Stimulated activated CD4-positive, alpha-beta T cell treated with anti-CD3 and anti-CD28 coated beads, Interleukin-1b, Interleukin-23, amount 100 ng/mL, for 1 hour (primary cell): Measurements from ENCODE around the gene TAL1.

Source experiments
- DNase-seq, 2 donors: peaks; one replicate each; pipeline ENCODE4 v3.0.0-alpha.2; 2020; ENCODE audit warnings: low read depth in 2 of 2

The TAL1 gene

DNA sequence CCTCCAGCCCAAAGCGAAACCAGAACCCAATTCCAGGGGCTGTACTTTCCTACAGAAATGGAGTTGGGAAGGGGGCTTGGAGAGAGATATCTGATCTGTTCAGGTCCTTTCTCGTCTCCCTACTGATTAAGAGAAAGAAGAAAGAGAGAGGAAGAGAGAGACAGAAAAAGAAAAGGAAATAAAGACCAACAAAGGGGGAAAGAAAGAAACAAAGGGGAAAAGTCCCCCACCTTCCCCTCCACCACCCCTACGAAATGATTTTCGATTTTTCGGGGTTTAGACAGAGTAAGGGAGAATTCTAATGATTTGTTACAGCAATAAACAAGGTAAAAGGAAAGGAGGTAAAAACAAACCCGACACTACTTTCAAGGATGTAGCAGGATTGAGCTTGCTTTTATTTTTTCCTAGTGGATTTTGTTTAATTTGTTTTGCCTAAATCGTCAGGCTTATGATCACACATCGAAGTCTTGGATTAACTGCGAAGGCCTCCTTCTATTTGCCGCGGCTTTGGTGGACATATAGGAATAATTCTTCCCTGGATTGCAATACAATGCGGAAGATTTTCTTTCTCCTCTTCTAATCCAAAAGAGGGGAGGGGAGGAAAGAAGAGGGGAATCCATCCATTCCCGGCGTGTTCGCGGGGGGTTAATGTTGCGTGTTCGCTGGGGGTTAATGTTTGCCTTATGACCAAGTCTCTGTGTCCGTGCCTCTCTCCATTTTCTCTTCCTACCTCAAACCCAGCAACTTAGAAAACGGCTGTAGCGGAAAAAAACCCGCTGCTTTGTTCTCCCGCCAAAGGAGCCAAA is 1.9 kb downstream of the TAL1 start:
- DNase-seq, result no peak

GRCh38 chr1:47229031-47229885 is 2.8 kb downstream of the TAL1 start:
- no peak for DNase-seq

- DNase-seq, result no peak
Measured at GRCh38 chr1:47228644-47229030, 3.4 kb downstream of the TAL1 start.

DNA sequence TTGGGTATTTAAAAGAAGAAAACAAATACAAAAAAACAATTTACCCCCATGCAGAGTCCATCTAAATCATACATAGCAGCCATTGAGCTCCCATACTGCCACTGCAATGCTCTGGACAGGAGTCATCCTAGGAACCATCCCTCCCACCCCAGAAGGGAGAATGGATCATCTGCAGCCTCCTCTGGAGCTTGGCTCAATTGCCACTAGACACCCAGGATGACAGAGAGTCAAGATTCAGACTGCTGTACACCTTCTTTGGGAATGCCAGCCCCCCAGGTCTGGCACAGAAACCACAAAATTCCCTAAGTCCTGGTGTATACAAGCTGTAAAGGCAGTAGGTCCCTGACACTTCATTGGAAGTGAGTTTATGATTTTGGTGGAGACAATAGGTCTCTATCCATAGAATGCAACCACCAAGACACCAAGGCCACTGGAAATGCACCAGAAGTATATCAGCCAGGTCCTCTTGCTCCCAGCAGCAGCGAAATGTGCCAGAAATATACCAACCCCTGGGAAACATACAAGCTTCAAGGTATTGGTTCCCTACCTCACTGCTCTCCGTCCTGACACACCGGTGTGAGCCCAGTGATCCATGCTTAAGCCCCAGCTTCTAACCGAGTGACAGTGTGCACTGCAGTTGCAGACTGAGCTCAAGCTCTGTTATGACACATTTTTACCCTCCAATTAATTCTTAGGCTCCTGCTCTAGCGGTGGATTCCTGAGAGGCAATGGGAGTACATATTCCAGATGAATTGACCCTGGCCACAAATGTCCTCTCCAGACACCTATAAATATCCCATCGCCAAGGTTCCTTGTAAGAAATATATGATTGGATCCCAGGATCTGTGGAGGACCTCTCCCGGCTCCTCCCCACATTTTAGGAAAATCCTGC is 4.4 kb downstream of the TAL1 start:
- DNase-seq, result no peak

DNA sequence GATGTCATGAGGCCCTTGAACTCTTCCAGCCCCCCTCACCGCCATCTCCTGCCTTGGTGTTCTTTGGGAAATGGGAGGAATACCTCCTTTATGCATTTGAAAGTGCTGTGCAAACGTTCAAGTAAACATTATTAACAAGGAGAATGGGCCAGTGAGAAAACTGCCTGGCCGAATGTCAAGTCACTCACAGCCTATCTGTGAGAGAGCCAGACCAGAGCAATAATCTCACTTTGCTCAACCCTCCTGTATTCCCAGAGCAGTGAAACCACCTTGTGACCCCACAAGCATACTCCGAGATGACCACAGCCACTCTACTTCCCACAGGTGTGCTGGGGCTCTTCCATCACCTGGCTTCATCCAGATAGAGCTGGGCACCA is 5.2 kb downstream of the TAL1 start:
- DNase-seq, result no peak

GRCh38 chr1:47226121-47226838 is 5.7 kb downstream of the TAL1 start:
- no peak for DNase-seq

GRCh38 chr1:47225430-47226100 is 6.5 kb downstream of the TAL1 start:
- no peak for DNase-seq

GRCh38 chr1:47224676-47225399 is 7.2 kb downstream of the TAL1 start:
- no peak for DNase-seq

GRCh38 chr1:47223921-47224675 is 7.9 kb downstream of the TAL1 start:
- no peak for DNase-seq

- DNase-seq, result no peak
Measured at GRCh38 chr1:47223174-47223920, 8.7 kb downstream of the TAL1 start.

DNA sequence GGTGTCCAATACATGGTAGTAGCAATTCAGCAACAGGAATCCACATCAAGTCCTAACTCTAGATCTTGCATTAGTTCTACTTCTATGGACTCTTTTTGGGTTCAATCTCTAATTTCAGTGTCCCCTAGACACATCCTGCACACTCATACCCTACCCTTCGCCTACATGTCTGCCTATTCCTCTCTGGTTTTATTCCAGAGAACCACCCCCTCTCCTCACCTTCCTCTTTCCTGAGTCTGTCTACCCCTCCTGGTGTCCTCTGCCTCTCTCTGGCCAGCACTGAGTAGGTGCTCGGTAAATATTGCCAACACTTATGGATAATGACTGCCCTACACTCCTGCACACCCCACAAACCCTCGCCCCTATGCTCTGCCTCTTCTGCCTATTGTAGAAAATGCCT is 9.5 kb downstream of the TAL1 start:
- DNase-seq, result no peak

DNA sequence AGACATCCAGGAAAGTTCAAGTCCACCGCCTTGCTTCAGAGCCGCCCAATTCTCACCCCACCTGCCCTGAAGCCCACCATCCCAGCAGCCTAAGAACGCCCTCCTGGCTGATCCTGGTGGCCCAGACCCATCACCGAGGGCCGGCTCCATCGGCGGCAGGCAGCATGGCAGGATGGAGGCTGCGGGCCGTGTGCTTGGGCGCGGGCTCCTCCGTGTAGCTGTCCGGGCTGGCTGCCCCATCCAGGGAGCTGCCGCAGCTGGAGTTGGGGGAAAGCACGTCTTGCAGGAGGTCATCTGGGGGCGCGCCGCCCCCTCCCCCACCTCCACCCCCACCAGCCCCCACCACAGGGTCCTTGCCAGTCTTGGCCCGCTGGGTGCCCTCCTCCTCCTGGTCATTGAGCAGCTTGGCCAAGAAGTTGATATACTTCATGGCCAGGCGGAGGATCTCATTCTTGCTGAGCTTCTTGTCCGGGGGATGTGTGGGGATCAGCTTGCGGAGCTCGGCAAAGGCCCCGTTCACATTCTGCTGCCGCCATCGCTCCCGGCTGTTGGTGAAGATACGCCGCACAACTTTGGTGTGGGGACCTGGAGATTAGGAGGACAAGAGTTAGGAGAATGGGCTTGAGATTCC is 12.3 kb downstream of the TAL1 start:
- no peak for DNase-seq

GRCh38 chr1:47219001-47219400 is 13.0 kb downstream of the TAL1 start:
- DNase-seq, result no peak

DNA sequence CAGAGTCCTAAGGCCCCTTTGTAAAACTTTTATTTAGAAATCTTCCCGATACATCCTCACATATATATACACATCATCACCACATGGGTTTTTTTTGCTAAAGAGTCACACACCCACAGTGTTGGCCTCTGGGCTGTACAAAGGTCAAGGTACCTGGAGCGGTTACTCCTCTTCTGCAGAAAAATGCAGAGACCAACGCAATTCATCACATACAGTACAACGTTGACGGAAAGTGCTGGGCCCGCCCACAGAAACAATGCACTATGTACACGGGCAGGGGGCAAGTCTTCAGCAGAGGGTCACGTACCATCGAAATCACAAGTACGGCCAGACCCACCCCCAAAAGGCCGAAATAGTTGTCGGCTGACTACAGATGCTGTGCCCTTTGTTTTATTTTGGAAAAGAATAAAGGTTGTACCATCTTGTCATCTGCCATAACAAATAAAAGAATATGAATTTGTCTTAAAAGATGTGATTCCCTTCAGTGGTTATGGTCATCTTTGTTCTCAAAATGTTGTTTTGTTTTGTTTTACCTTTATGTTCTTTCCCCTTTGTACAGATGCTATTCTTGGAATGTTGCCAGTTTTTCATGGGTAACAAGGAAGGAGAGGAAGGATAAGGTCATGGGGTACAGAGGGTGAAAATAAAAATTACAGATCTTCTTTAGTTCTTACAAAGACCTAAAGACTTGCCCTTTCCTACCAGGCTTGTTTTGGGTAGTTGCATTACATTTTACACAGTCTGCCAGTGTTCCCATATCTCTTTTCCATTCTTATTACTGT is 15.6 kb downstream of the TAL1 start:
- DNase-seq, result no peak

- DNase-seq, result no peak
Measured at GRCh38 chr1:47215713-47216112, 16.3 kb downstream of the TAL1 start.

DNA sequence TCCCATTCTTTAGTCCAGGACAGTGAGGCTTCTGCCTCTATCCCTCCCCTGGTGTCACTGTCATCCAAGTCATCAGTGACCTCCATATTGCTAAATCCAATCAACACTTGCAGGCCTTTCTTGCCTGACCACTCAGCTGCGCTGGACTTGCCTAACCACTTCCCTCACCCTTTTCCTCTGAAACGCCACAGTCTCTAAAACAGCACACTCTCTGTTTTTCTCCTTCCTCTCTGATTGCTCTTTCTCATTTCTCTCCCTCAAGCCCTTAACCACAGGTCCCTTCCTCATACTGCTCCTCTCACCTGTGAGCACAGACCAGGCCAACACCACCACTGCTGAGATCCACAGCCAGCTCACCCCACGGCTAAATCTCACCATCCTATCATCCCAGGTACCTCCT is 17.5 kb downstream of the TAL1 start:
- DNase-seq, result no peak

- no peak for DNase-seq
Measured at GRCh38 chr1:47213230-47213963, 18.6 kb downstream of the TAL1 start.
